Tibial artery (tissue), 4 donors: ENCODE results near the gene MT1B.
"Not testable (repeated sequence)": the region's sequence is repeated elsewhere in the genome, so short reads cannot be mapped to it uniquely, and the experiment has no call there.

Source experiments
- DNase-seq, 2 donors: peaks; one replicate each; pipeline ENCODE4 v3.0.0-alpha.2; 2019
- H3K27ac ChIP-seq, 2 donors: fragments of 200-600 bp; sonication (generic) in 1 of 2; 1 replicate in 1 of 2; 2 replicates in 1 of 2; pipeline ENCODE4 v1.5.1; 2018 to 2019; ENCODE audit warnings: mild to moderate bottlenecking in 1 of 2
- H3K27me3 ChIP-seq, 2 donors: fragments of 200-600 bp; sonication (generic) in 1 of 2; one replicate each; pipeline versions ENCODE4 v1.5.1 to v1.6.0; 2016 to 2019
- H3K36me3 ChIP-seq, 3 donors: fragments of 200-600 bp; sonication (generic) in 2 of 3; one replicate each; pipeline ENCODE4 v1.5.1; 2016 to 2019; ENCODE audit warnings: mild to moderate bottlenecking in 2 of 3
- H3K4me1 ChIP-seq, 4 donors: fragments of 200-600 bp; sonication (generic) in 2 of 4; 1 replicate in 3 of 4; 2 replicates in 1 of 4; pipeline ENCODE4 v1.5.1; 2016 to 2019
- H3K4me3 ChIP-seq, 2 donors: fragments of 200-600 bp; sonication (generic) in 1 of 2; 1 replicate in 1 of 2; 2 replicates in 1 of 2; pipeline ENCODE4 v1.5.1; 2018 to 2019; ENCODE audit warnings: mild to moderate bottlenecking in 2 of 2
- H3K9me3 ChIP-seq, 3 donors: fragments of 200-600 bp; sonication (generic) in 1 of 3; one replicate each; pipeline ENCODE4 v1.5.1; 2016 to 2019
- CTCF ChIP-seq, 2 experiments: fragments of 200-600 bp in 1 of 2; fragments of 450-650 bp in 1 of 2; IDR thresholded peaks; one replicate each; pipeline ENCODE4 v1.5.1; 2017 to 2019; ENCODE audit warnings: antibody characterized with exemption in 2 of 2, mild to moderate bottlenecking in 1 of 2, moderate library complexity in 1 of 2
- intact Hi-C: fragments of 100-400 bp; cut with DNase I; formaldehyde crosslinking; loops from one replicate; pipeline ENCODE4 v1.15.0; 2023; ENCODE audit warnings: low total_unique reads

MT1B gene

GRCh38 chr16:56657555-56658326, 6.1 kb downstream of the MT1B start, which contains the start of gene MT1F:
TSS of gene MT1F (plus strand) at chr16:56657959. CDS start at chr16:56658059, 100 bp downstream.
- no peak within 1 kb of the TSS for H3K27ac ChIP-seq
- intact Hi-C loops, result no loop called here
- peak within 1 kb of the TSS; percentile 45 to 59 for H3K4me3 ChIP-seq
- H3K36me3 ChIP-seq, result no peaks in the 10 kb centered on the region
- peak; percentile 73 to 85 for DNase-seq
- peaks cover 0 to 24% (median 11%) of the 10 kb centered on the region in 4 donors for H3K4me1 ChIP-seq
- no peaks in the 10 kb centered on the region for H3K9me3 ChIP-seq
- TF ChIP-seq CTCF (IDR thresholded peaks at IDR 0.05), result no peak
- H3K27me3 ChIP-seq, result peaks cover 0 to 40% of the 10 kb centered on the region in 2 donors

GRCh38 chr16:56658327-56658875, 6.7 kb downstream of the MT1B start:
- H3K27me3 ChIP-seq, result peaks cover 0 to 46% of the 10 kb centered on the region in 2 donors
- DNase-seq, result peak in 1 of 2 donors; percentile 82
- no peak overlapping the region for H3K27ac ChIP-seq
- H3K9me3 ChIP-seq, result no peaks in the 10 kb centered on the region
- H3K4me1 ChIP-seq, result peaks cover 0 to 29% (median 16%) of the 10 kb centered on the region in 4 donors
- no peaks in the 10 kb centered on the region for H3K36me3 ChIP-seq
- H3K4me3 ChIP-seq, result peak overlapping the region; percentile 45 to 59
- intact Hi-C loops, result no loop called here
- no peak for TF ChIP-seq CTCF (IDR thresholded peaks at IDR 0.05)

- no peaks in the 10 kb centered on the region for H3K9me3 ChIP-seq
- H3K4me1 ChIP-seq, result peaks cover 0 to 28% (median 15%) of the 10 kb centered on the region in 4 donors
- no peaks in the 10 kb centered on the region for H3K36me3 ChIP-seq
- no peak overlapping the region for H3K27ac ChIP-seq
- intact Hi-C loops, result no loop called here
- TF ChIP-seq CTCF (IDR thresholded peaks at IDR 0.05), result no peak
- peaks cover 0 to 79% of the 10 kb centered on the region in 2 donors for H3K27me3 ChIP-seq
- H3K4me3 ChIP-seq, result no peak overlapping the region
- DNase-seq, result no peak
These were observed 11.0 kb downstream of the MT1B start for GRCh38 chr16:56662357-56663354.

GRCh38 chr16:56664506-56664905, 12.8 kb downstream of the MT1B start:
- H3K9me3 ChIP-seq, result no peaks in the 10 kb centered on the region
- H3K4me1 ChIP-seq, result peaks cover 0 to 24% (median 20%) of the 10 kb centered on the region in 4 donors
- intact Hi-C loops, result no loop called here
- no peak overlapping the region for H3K27ac ChIP-seq
- no peaks in the 10 kb centered on the region for H3K36me3 ChIP-seq
- no peak for TF ChIP-seq CTCF (IDR thresholded peaks at IDR 0.05)
- H3K27me3 ChIP-seq, result peaks cover 3 to 85% of the 10 kb centered on the region in 2 donors
- H3K4me3 ChIP-seq, result no peak overlapping the region
- no peak for DNase-seq

- peaks cover 3 to 90% of the 10 kb centered on the region in 2 donors for H3K27me3 ChIP-seq
- not testable (repeated sequence) for H3K9me3 ChIP-seq, H3K4me3 ChIP-seq, DNase-seq, H3K27ac ChIP-seq, H3K36me3 ChIP-seq
- intact Hi-C loops, result loop anchor here (5.0 kb wide), 1 partner anchor 37 kb away; no protein-coding TSS in a partner anchor
- peaks cover 0 to 28% (median 23%) of the 10 kb centered on the region in 4 donors for H3K4me1 ChIP-seq
These were observed 13.9 kb downstream of the MT1B start for GRCh38 chr16:56665286-56666261.
